ENCODE measurements around the gene NR3C2. TPM values are rescaled to one million over a fixed set of nuclear protein-coding genes. Genes with fewer than 3 reads are reported as not detected.

Gene NR3C2
- total and polyA plus RNA-seq, 12 donors, result 2.2 to 28.6 (median 23.3) TPM

GRCh38 chr4:148391056-148391455 is 51.2 kb downstream of the NR3C2 start:
- no peaks in the 10 kb centered on the region for H3K27me3 ChIP-seq
- H3K4me3 ChIP-seq, result no peak overlapping the region
- intact Hi-C loops (cut with DNase I), result no loop called here

GRCh38 chr4:148390311-148390710 is 51.9 kb downstream of the NR3C2 start:
- 94 to 95% methylated on average over 3 of the region's 3 CpGs for WGBS, 2 donors
- intact Hi-C loops (cut with DNase I), result no loop called here
- Histone ChIP-seq H3K36me3 (no peaks in the 10 kb centered on the region), H3K27me3 (no peaks in the 10 kb centered on the region), H3K27ac (no peak overlapping the region), H3K4me3 (no peak overlapping the region), H3K4me1 (peaks cover 0 to 20% (median 3%) of the 10 kb centered on the region in 9 donors), H3K9me3 (no peaks in the 10 kb centered on the region)
- no peak for ATAC-seq
- DNase-seq, result no peak
- TF ChIP-seq, protein P1, sequence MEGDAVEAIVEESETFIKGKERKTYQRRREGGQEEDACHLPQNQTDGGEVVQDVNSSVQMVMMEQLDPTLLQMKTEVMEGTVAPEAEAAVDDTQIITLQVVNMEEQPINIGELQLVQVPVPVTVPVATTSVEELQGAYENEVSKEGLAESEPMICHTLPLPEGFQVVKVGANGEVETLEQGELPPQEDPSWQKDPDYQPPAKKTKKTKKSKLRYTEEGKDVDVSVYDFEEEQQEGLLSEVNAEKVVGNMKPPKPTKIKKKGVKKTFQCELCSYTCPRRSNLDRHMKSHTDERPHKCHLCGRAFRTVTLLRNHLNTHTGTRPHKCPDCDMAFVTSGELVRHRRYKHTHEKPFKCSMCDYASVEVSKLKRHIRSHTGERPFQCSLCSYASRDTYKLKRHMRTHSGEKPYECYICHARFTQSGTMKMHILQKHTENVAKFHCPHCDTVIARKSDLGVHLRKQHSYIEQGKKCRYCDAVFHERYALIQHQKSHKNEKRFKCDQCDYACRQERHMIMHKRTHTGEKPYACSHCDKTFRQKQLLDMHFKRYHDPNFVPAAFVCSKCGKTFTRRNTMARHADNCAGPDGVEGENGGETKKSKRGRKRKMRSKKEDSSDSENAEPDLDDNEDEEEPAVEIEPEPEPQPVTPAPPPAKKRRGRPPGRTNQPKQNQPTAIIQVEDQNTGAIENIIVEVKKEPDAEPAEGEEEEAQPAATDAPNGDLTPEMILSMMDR (IDR thresholded peaks at IDR 0.05), result no peak

More at GRCh38 chr4:148391056-148391455, 51.2 kb downstream of the NR3C2 start:
- no peak overlapping the region for H3K27ac ChIP-seq
- TF ChIP-seq, protein P1 (IDR thresholded peaks at IDR 0.05), result no peak
- H3K9me3 ChIP-seq, result no peaks in the 10 kb centered on the region
- ATAC-seq (no peak), DNase-seq (no peak)
- WGBS, 2 donors, result 53 to 63% methylated on average over 1 of the region's 1 CpG
- peaks cover 0 to 25% (median 4%) of the 10 kb centered on the region in 9 donors for H3K4me1 ChIP-seq
- H3K36me3 ChIP-seq, result no peaks in the 10 kb centered on the region

DNA sequence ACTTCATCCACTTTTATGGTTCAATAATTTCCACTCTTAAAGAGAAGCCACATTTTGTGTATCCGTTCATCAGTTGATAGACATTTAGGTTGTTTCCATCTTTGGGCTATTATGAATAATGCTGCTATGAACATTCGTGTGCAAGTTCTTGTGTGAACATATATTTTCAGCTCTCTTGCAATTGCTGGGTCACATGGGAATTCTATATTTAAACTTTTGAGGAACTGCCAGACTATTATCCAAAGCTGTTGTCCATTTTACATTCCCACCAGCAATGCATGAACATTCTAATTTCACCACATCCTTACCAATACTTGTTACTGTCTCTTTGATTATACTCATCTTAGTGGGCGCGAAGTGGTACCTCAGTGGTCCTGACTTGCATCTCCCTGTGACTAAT is 61.9 kb downstream of the NR3C2 start:
- intact Hi-C loops (cut with DNase I), result no loop called here
- no peak for DNase-seq
- 65 to 74% methylated on average over 4 of the region's 4 CpGs for WGBS, 2 donors
- H3K9me3 ChIP-seq, result peaks cover 0 to 3% (median 0%) of the 10 kb centered on the region in 11 donors
- H3K27me3 ChIP-seq, result no peaks in the 10 kb centered on the region
- H3K4me3 ChIP-seq, result no peak overlapping the region
- no peak overlapping the region for H3K27ac ChIP-seq
- peaks cover 0 to 31% (median 18%) of the 10 kb centered on the region in 9 donors for H3K4me1 ChIP-seq
- no peak for ATAC-seq
- no peaks in the 10 kb centered on the region for H3K36me3 ChIP-seq
- TF ChIP-seq, protein P1 (IDR thresholded peaks at IDR 0.05), result no peak

DNA sequence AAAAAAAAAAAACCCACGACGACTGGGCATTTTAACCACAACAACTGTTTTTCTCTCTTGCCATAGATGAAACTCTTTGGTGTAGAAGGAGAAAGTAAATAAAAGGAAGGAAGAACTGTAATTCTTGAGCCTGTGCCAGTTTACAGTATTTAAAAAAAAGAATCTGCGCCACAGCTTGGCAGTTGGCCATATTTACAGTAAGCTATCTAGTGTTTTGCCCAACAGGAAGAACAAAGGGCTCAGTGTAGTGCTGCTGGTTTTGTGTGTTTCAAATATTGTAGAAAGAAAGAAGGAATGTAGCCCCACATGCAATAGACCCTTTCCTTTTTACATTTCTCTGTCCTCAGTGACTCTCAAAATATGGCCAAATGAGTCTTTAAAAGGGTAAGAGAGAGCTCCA is 66.1 kb downstream of the NR3C2 start:
- peak; percentile 26 to 85 (median 72) for ATAC-seq
- peaks cover 0 to 44% (median 24%) of the 10 kb centered on the region in 9 donors for H3K4me1 ChIP-seq
- peak in 1 of 2 donors; percentile 59 for DNase-seq
- intact Hi-C loops (cut with DNase I), result loop anchor here in 3 of 10 donors (5.0 to 10.0 kb wide), 2 partner anchors 66 to 69 kb away; partner anchors contain the start of gene NR3C2 (in 3 of the 3)
- TF ChIP-seq, protein P1 (IDR thresholded peaks at IDR 0.05), result no peak
- H3K36me3 ChIP-seq, result no peaks in the 10 kb centered on the region
- H3K27me3 ChIP-seq, result no peaks in the 10 kb centered on the region
- H3K27ac ChIP-seq, result peak overlapping the region in 7 of 10 donors; percentile 9 to 64 (median 31)
- WGBS, 2 donors, result 1 to 6% methylated on average over 3 of the region's 3 CpGs
- H3K9me3 ChIP-seq, result peaks cover 0 to 3% (median 0%) of the 10 kb centered on the region in 11 donors
- peak overlapping the region in 9 of 10 donors; percentile 6 to 43 (median 40) for H3K4me3 ChIP-seq

Measured in heart right ventricle (tissue), 16 donors.